HepG2 (cell line): ENCODE data around the gene BRD2. TPM values are rescaled to one million over a fixed set of nuclear protein-coding genes. Genes with fewer than 3 reads are reported as not detected.

Experiments used
- ATAC-seq: fragments of 200-7000 bp; cut with Tn5 transposase; 3 replicates; pipeline ENCODE4 v1.9.1; 2020; ENCODE audit warnings: mild to moderate bottlenecking, moderate library complexity
- BruUV-seq: library from RNA; stranded (reverse); fragments of 400-500 nt; replicated peaks from 2 replicates; lab custom pipeline; 2021; lab: Mats Ljungman, UMichigan
- CTCF ChIA-PET: fragments of 300-600 bp; formaldehyde crosslinking; extraction: SDS; loops from one replicate; lab custom pipeline; 2021; ENCODE audit warnings: low total read pairs, inconsistent platforms, low intra/inter-chr PET ratio; lab: Yijun Ruan, JAX
- POLR2A ChIA-PET: fragments of 350-600 bp; sonication (Branson Sonifier 250); formaldehyde crosslinking; loops from one replicate; lab custom pipeline; 2020; ENCODE audit warnings: antibody characterized with exemption, inconsistent platforms; lab: Yijun Ruan, JAX
- DNase-seq: peaks from one replicate; pipeline ENCODE4 v3.0.0-alpha.2; 2015; ENCODE audit warnings: low spot score
- FAIRE-seq: peaks from 3 replicates; lab custom pipeline; 2011; peaks lifted over from hg19 to GRCh38; lab: Jason Lieb, UNC
- H2AFZ ChIP-seq: one replicate; pipeline ENCODE4 v1.6.1; 2011; ENCODE audit warnings: low read length, inconsistent platforms
- H3K27ac ChIP-seq: fragments of 300-600 bp; 3 replicates; pipeline ENCODE4 v1.8.0; 2011; ENCODE audit warnings: mixed run types, mild to moderate bottlenecking, mixed read lengths, low read length, inconsistent platforms; ENCODE audit not compliant: insufficient read depth; ENCODE audit errors: extremely low read length
- H3K27me3 ChIP-seq, 2 experiments: fragments of 200-600 bp in 1 of 2; 2 replicates in 1 of 2; 3 replicates in 1 of 2; pipeline versions ENCODE4 v1.6.0 to v1.8.0; 2011; ENCODE audit warnings: low read length in 2 of 2, mild to moderate bottlenecking in 2 of 2, moderate library complexity in 2 of 2, inconsistent platforms in 1 of 2; ENCODE audit not compliant: insufficient read depth in 2 of 2, control insufficient read depth in 1 of 2
- H3K36me3 ChIP-seq, 2 experiments: fragments of 200-600 bp in 1 of 2; replicated peaks in 1 of 2; 2 replicates in 1 of 2; 3 replicates in 1 of 2; pipeline versions ENCODE4 v1.5.1 to v1.8.0; 2011; ENCODE audit warnings: low read length in 2 of 2, inconsistent platforms in 1 of 2; ENCODE audit not compliant: insufficient read depth in 2 of 2, control insufficient read depth in 1 of 2
- H3K4me1 ChIP-seq: 2 replicates; pipeline ENCODE4 v1.5.1; 2012; ENCODE audit warnings: low read length, inconsistent platforms; ENCODE audit not compliant: insufficient read depth
- H3K4me2 ChIP-seq: 2 replicates; pipeline ENCODE4 v1.6.0; 2011; ENCODE audit warnings: low read depth, low read length, inconsistent platforms
- H3K4me3 ChIP-seq, 3 experiments: fragments of 200-600 bp in 1 of 3; sonication (generic), shearing (Covaris generic) in 1 of 3; replicated peaks in 1 of 3; 2 replicates each; pipeline ENCODE4 v1.5.1; 2011 to 2016; ENCODE audit warnings: low read length in 3 of 3, inconsistent platforms in 2 of 3, low read depth in 2 of 3, mild to moderate bottlenecking in 2 of 3, control low read depth in 1 of 3, mixed read lengths in 1 of 3; ENCODE audit not compliant: insufficient read depth in 1 of 3
- H3K79me2 ChIP-seq: one replicate; pipeline ENCODE4 v1.6.1; 2011; ENCODE audit warnings: low read length, inconsistent platforms; ENCODE audit not compliant: insufficient read depth
- H3K9ac ChIP-seq: 2 replicates; pipeline ENCODE4 v1.6.0; 2011; ENCODE audit warnings: mild to moderate bottlenecking, low read depth, low read length, inconsistent platforms; ENCODE audit not compliant: insufficient read depth
- H3K9me3 ChIP-seq: 2 replicates; pipeline ENCODE4 v1.5.1; 2012; ENCODE audit warnings: mild to moderate bottlenecking, low read length
- H4K20me1 ChIP-seq: 2 replicates; pipeline ENCODE4 v1.6.0; 2011; ENCODE audit warnings: inconsistent platforms, mild to moderate bottlenecking, low read length, moderate library complexity; ENCODE audit not compliant: insufficient read depth
- MED13 ChIP-seq: sonication (generic); formaldehyde crosslinking; IDR thresholded peaks from 2 replicates; pipeline ENCODE4 v1.5.0; 2020; ENCODE audit warnings: missing genetic modification reagents
- SRSF4 ChIP-seq: fragments of 200-400 bp; formaldehyde crosslinking; IDR thresholded peaks from one replicate; pipeline ENCODE4 v1.6.1; 2018; ENCODE audit warnings: mild to moderate bottlenecking, low read depth, low read length, moderate library complexity; ENCODE audit not compliant: poor library complexity, severe bottlenecking
- ZBTB20 ChIP-seq: sonication (generic); formaldehyde crosslinking; IDR thresholded peaks from 2 replicates; pipeline ENCODE4 v1.8.1; 2023; ENCODE audit warnings: missing genetic modification reagents, low read depth, mild to moderate bottlenecking, borderline replicate concordance
- ZNF564 ChIP-seq: sonication (generic); formaldehyde crosslinking; IDR thresholded peaks from 2 replicates; pipeline ENCODE4 v1.8.1; 2023; ENCODE audit warnings: mild to moderate bottlenecking, missing genetic modification reagents
- ZNF605 ChIP-seq: sonication (generic); formaldehyde crosslinking; IDR thresholded peaks from 2 replicates; pipeline ENCODE4 v1.8.0; 2022; ENCODE audit warnings: mild to moderate bottlenecking, missing genetic modification reagents
- WGBS: methylation state at CpG from one replicate; pipeline ENCODE4 v1.1.6; 2017; ENCODE audit warnings: low lambda C conversion rate; 5-methylcytosine and 5-hydroxymethylcytosine counted together
- in situ Hi-C: cut with HindIII; loops from 2 replicates; pipeline ENCODE4 v1.10.0; 2017; ENCODE audit warnings: low pct_unique_long_range_greater_than_20kb; ENCODE audit not compliant: extremely low pct_ligation_motif_present
- intact Hi-C: fragments of 100-400 bp; cut with micrococcal nuclease; formaldehyde crosslinking; loops from one replicate; pipeline ENCODE4 v1.10.0; 2022; ENCODE audit not compliant: unreplicated experiment
- polyA plus RNA-seq, 8 experiments: library from polyadenylated mRNA; depleted of rRNA in 3 of 8; stranded (reverse) in 7 of 8; unstranded in 1 of 8; fragments of >200 nt; fragmentation: Illumina TruSeq in 4 of 8; extraction: Trizol in 4 of 8; gene quantifications; 2 replicates each; pipeline versions ENCODE4 v1.2.1 to v1.2.3, GENCODE V29; 2011 to 2016; ENCODE audit warnings: low read depth in 4 of 8, missing spikeins in 1 of 8, mixed read lengths in 1 of 8; ENCODE audit not compliant: insufficient read depth in 1 of 8
- total RNA-seq, 5 experiments: library from RNA; depleted of rRNA; stranded (reverse); fragments of >200 nt; fragmentation: Illumina TruSeq; extraction: Trizol; gene quantifications; 2 replicates each; pipeline ENCODE4 v1.2.3, GENCODE V29; 2016; ENCODE audit warnings: low read depth in 1 of 5

BRD2 gene
- total and polyA plus RNA-seq, 2 of the 13 experiments (the other 11 are each of a cell fraction or from before 2014, with no cell fraction given), result 143 to 202 TPM

- Histone ChIP-seq H3K4me3 (no peak overlapping the region), H3K9me3 (no peaks in the 10 kb centered on the region), H3K4me1 (peaks cover 16% of the 10 kb centered on the region), H3K9ac (no peak overlapping the region), H4K20me1 (no peaks in the 10 kb centered on the region), H3K4me2 (no peak overlapping the region), H3K27me3 (peaks cover 2 to 34% of the 10 kb centered on the region in 2 experiments; a peak in 3 of 5 replicates), H3K79me2 (no peaks in the 10 kb centered on the region), H3K27ac (no peak overlapping the region), H2AFZ (no peak overlapping the region), H3K36me3 (no peaks in the 10 kb centered on the region)
- in situ Hi-C loops (loop anchor here (5.0 kb wide), 1 partner anchor 47 kb away; no protein-coding TSS in a partner anchor), intact Hi-C loops (no loop called here)
- ChIA-PET POLR2A (interaction anchor here (1.3 kb wide), 1 partner anchor 36 kb away, joined by 3 read pairs; no protein-coding TSS in a partner anchor), CTCF (interaction anchor here (6.2 kb wide), 1 partner anchor 48 kb away, joined by 103 read pairs; no protein-coding TSS in a partner anchor)
- no peak for ATAC-seq
- no TSS peak for BruUV-seq
- TF ChIP-seq MED13 (CRISPR knock-in tag) (no peak), SRSF4 (no peak), ZNF605 (CRISPR knock-in tag) (no peak), ZNF564 (no peak)
- DNase-seq, result no peak
- 13% methylated on average over 4 of the region's 4 CpGs for WGBS
- FAIRE-seq, result no peak
These were observed 32.7 kb upstream of the BRD2 start for GRCh38 chr6:32935551-32936238.

GRCh38 chr6:32936239-32937152, 31.9 kb upstream of the BRD2 start:
- no peak for DNase-seq
- ChIA-PET CTCF (interaction anchor here (6.2 kb wide), 1 partner anchor 47 kb away, joined by 103 read pairs; no protein-coding TSS in a partner anchor), POLR2A (interaction anchor here (1.3 kb wide), 1 partner anchor 35 kb away, joined by 3 read pairs; no protein-coding TSS in a partner anchor)
- Histone ChIP-seq H3K27me3 (peaks cover 2 to 37% of the 10 kb centered on the region in 2 experiments; a peak in 4 of 5 replicates), H2AFZ (no peak overlapping the region), H3K36me3 (no peaks in the 10 kb centered on the region), H3K9ac (no peak overlapping the region), H3K4me2 (no peak overlapping the region), H4K20me1 (no peaks in the 10 kb centered on the region), H3K4me3 (no peak overlapping the region), H3K27ac (no peak overlapping the region), H3K4me1 (peaks cover 14% of the 10 kb centered on the region), H3K79me2 (no peaks in the 10 kb centered on the region), H3K9me3 (no peaks in the 10 kb centered on the region)
- in situ Hi-C loops, result loop anchor here (5.0 kb wide), 1 partner anchor 46 kb away; no protein-coding TSS in a partner anchor
- WGBS, result 18% methylated on average over 12 of the region's 12 CpGs
- no TSS peak for BruUV-seq
- intact Hi-C loops, result no loop called here
- FAIRE-seq, result no peak
- no peak for ATAC-seq
- TF ChIP-seq ZBTB20, result no peak
